GM23248 (cell line): ENCODE data around the gene ACAP1.

Experiments
- EZH2 ChIP-seq: fragments of 200-600 bp; sonication (generic); IDR thresholded peaks from 2 replicates; pipeline ENCODE4 v1.6.1; 2018; ENCODE audit warnings: antibody characterized with exemption, mild to moderate bottlenecking; ENCODE audit not compliant: insufficient read depth, poor library complexity, severe bottlenecking
- EZH2phosphoT487 ChIP-seq: fragments of 200-600 bp; sonication (generic); IDR thresholded peaks from 2 replicates; pipeline ENCODE4 v1.6.1; 2018; ENCODE audit warnings: antibody characterized with exemption, moderate library complexity, mild to moderate bottlenecking, low read depth; ENCODE audit not compliant: insufficient read depth

GRCh38 chr17:7292194-7292593 is 44.1 kb upstream of the ACAP1 start:
- TF ChIP-seq EZH2 (no peak), EZH2phosphoT487 (no peak)
